Measurements from ENCODE around the gene FAM184B.

FAM184B gene

DNA sequence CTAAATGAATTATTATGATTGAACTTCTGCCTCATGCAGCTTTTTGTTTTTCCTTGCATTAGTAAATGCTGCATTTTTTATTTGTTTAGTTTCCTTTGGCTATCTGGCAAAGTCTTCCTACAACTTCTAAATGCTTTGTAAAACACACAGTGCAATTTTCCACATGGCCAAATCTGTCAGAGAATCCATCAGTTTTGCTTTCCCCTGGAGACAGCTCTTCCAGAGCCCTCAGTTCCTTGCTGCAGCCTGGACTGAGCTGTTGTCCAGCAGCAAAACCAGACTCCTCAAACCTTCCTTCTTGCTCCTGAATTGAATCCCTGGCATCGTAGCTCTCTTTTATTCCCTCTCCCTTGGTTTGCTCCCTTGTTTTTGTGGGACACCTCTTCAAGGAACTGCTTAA is 124.3 kb downstream of the FAM184B start:
- Histone ChIP-seq H3K27me3 (ENCODE audit: control insufficient read depth in 1 of 2, insufficient read depth in 1 of 2, low read length in 2 of 2) (peaks cover 11 to 17% of the 10 kb centered on the region in 2 experiments), H3K18ac (ENCODE audit: low read depth in 1 of 2, low read length in 2 of 2) (no peak overlapping the region), H2BK120ac (ENCODE audit: low read depth, low read length) (no peak overlapping the region), H3K9me3 (ENCODE audit: control insufficient read depth, low read length) (no peaks in the 10 kb centered on the region), H3K23ac (ENCODE audit: low read length in 2 of 2) (no peak overlapping the region), H3K4me1 (ENCODE audit: control insufficient read depth, insufficient read depth, low read depth, low read length) (no peaks in the 10 kb centered on the region), H3K4me3 (ENCODE audit: insufficient read depth in 1 of 2, low read depth in 1 of 2, low read length in 2 of 2) (no peak overlapping the region), H2BK12ac (ENCODE audit: low read length in 2 of 2) (no peak overlapping the region), H3K36me3 (ENCODE audit: control insufficient read depth in 1 of 2, insufficient read depth in 2 of 2, low read depth in 1 of 2, low read length in 2 of 2) (no peaks in the 10 kb centered on the region), H2BK15ac (ENCODE audit: low read depth, poor library complexity, severe bottlenecking) (no peak overlapping the region), H3K79me1 (replicated peaks; ENCODE audit: low read length, poor library complexity, severe bottlenecking) (no peaks in the 10 kb centered on the region), H4K8ac (ENCODE audit: low read length) (no peak overlapping the region), H3K9ac (ENCODE audit: low read length) (no peak overlapping the region), H2AFZ (ENCODE audit: low read depth, low read length) (no peak overlapping the region), H4K91ac (ENCODE audit: low read length) (no peak overlapping the region), H3K14ac (ENCODE audit: low read length in 2 of 2) (no peak overlapping the region), H3K4ac (ENCODE audit: low read depth in 1 of 2, low read length in 2 of 2) (no peak overlapping the region), H3K27ac (ENCODE audit: low read length, poor library complexity, severe bottlenecking) (no peak overlapping the region), H2AK5ac (ENCODE audit: low read length, severe bottlenecking) (no peak overlapping the region), H2BK5ac (ENCODE audit: low read depth, low read length, poor library complexity, severe bottlenecking) (no peak overlapping the region), H3K4me2 (ENCODE audit: low read length, poor library complexity, severe bottlenecking) (no peak overlapping the region)
- DNase-seq: no peak
- WGBS: 86% methylated on average over 1 of the region's 1 CpG

DNA sequence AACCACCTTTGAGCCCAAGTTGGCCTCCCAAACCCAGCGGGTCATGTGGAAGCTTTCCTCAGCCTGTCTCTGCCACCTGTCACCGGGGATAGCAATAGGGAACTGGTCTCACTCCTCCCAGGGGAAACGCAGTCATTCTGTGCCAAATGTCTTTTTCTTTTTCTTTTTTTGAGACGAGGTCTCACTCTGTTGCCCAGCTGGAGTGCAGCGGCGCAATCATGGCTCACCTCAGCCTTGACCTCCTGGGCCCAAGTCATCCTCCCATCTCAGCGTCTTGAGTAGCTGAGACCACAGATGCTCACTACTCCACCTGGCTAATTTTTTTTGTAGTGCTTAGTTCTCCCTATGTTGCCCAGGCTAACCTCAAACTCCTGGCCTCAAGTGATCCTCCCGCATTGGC is 126.7 kb downstream of the FAM184B start:
- H3K4me2 ChIP-seq (ENCODE audit: low read length, poor library complexity, severe bottlenecking): no peak overlapping the region
- no peak overlapping the region for H2AK5ac ChIP-seq (ENCODE audit: low read length, severe bottlenecking)
- no peak overlapping the region for H3K23ac ChIP-seq (ENCODE audit: low read length in 2 of 2)
- H3K79me1 ChIP-seq (replicated peaks; ENCODE audit: low read length, poor library complexity, severe bottlenecking): no peaks in the 10 kb centered on the region
- no peaks in the 10 kb centered on the region for H3K4me1 ChIP-seq (ENCODE audit: control insufficient read depth, insufficient read depth, low read depth, low read length)
- no peak overlapping the region for H3K9ac ChIP-seq (ENCODE audit: low read length)
- no peak overlapping the region for H2BK120ac ChIP-seq (ENCODE audit: low read depth, low read length)
- H4K8ac ChIP-seq (ENCODE audit: low read length): no peak overlapping the region
- H3K4me3 ChIP-seq (ENCODE audit: insufficient read depth in 1 of 2, low read depth in 1 of 2, low read length in 2 of 2): no peak overlapping the region
- H3K36me3 ChIP-seq (ENCODE audit: control insufficient read depth in 1 of 2, insufficient read depth in 2 of 2, low read depth in 1 of 2, low read length in 2 of 2): no peaks in the 10 kb centered on the region
- H2BK15ac ChIP-seq (ENCODE audit: low read depth, poor library complexity, severe bottlenecking): no peak overlapping the region
- H2AFZ ChIP-seq (ENCODE audit: low read depth, low read length): no peak overlapping the region
- no peak for DNase-seq
- H4K91ac ChIP-seq (ENCODE audit: low read length): no peak overlapping the region
- H3K4ac ChIP-seq (ENCODE audit: low read depth in 1 of 2, low read length in 2 of 2): no peak overlapping the region
- H3K27me3 ChIP-seq (ENCODE audit: control insufficient read depth in 1 of 2, insufficient read depth in 1 of 2, low read length in 2 of 2): peaks cover 11 to 17% of the 10 kb centered on the region in 2 experiments
- H3K18ac ChIP-seq (ENCODE audit: low read depth in 1 of 2, low read length in 2 of 2): no peak overlapping the region
- H2BK12ac ChIP-seq (ENCODE audit: low read length in 2 of 2): no peak overlapping the region
- H3K27ac ChIP-seq (ENCODE audit: low read length, poor library complexity, severe bottlenecking): no peak overlapping the region
- WGBS: 77% methylated on average over 8 of the region's 8 CpGs
- H2BK5ac ChIP-seq (ENCODE audit: low read depth, low read length, poor library complexity, severe bottlenecking): no peak overlapping the region
- no peak overlapping the region for H3K14ac ChIP-seq (ENCODE audit: low read length in 2 of 2)
- no peaks in the 10 kb centered on the region for H3K9me3 ChIP-seq (ENCODE audit: control insufficient read depth, low read length)

DNA sequence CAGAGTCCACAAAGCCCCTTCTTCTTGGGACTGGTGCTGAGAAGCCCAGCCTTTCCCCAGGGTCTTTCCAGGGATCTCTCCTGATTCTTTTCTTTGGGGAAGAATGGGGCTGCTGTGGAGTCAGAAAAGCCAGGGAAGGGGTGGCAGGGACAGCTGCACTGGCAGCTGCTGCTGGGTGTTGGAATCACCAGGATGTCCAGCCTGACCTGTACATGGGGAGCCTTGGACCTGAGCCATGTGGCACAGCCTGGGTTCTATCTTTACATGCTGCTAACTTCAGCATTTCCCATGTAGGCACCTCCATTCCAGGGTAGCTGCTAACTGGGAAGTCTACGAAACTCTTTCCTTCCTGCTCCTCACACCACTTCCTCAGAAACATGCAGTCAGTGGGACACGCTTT is 131.0 kb downstream of the FAM184B start:
- Histone ChIP-seq H3K18ac (ENCODE audit: low read depth in 1 of 2, low read length in 2 of 2) (no peak overlapping the region), H3K27me3 (ENCODE audit: control insufficient read depth in 1 of 2, insufficient read depth in 1 of 2, low read length in 2 of 2) (peaks cover 3 to 4% of the 10 kb centered on the region in 2 experiments), H3K36me3 (ENCODE audit: control insufficient read depth in 1 of 2, insufficient read depth in 2 of 2, low read depth in 1 of 2, low read length in 2 of 2) (no peaks in the 10 kb centered on the region), H3K79me1 (replicated peaks; ENCODE audit: low read length, poor library complexity, severe bottlenecking) (no peaks in the 10 kb centered on the region), H2AK5ac (ENCODE audit: low read length, severe bottlenecking) (no peak overlapping the region), H3K4me3 (ENCODE audit: insufficient read depth in 1 of 2, low read depth in 1 of 2, low read length in 2 of 2) (no peak overlapping the region), H3K23ac (ENCODE audit: low read length in 2 of 2) (no peak overlapping the region), H3K9ac (ENCODE audit: low read length) (no peak overlapping the region), H2BK15ac (ENCODE audit: low read depth, poor library complexity, severe bottlenecking) (no peak overlapping the region), H4K91ac (ENCODE audit: low read length) (no peak overlapping the region), H3K14ac (ENCODE audit: low read length in 2 of 2) (no peak overlapping the region), H2BK120ac (ENCODE audit: low read depth, low read length) (no peak overlapping the region), H2BK12ac (ENCODE audit: low read length in 2 of 2) (no peak overlapping the region), H3K9me3 (ENCODE audit: control insufficient read depth, low read length) (no peaks in the 10 kb centered on the region), H2AFZ (ENCODE audit: low read depth, low read length) (no peak overlapping the region), H2BK5ac (ENCODE audit: low read depth, low read length, poor library complexity, severe bottlenecking) (no peak overlapping the region), H3K27ac (ENCODE audit: low read length, poor library complexity, severe bottlenecking) (no peak overlapping the region), H4K8ac (ENCODE audit: low read length) (no peak overlapping the region), H3K4me2 (ENCODE audit: low read length, poor library complexity, severe bottlenecking) (no peak overlapping the region), H3K4me1 (ENCODE audit: control insufficient read depth, insufficient read depth, low read depth, low read length) (no peaks in the 10 kb centered on the region), H3K4ac (ENCODE audit: low read depth in 1 of 2, low read length in 2 of 2) (no peak overlapping the region)
- no peak for DNase-seq
- 75% methylated on average over 1 of the region's 2 CpGs for WGBS

DNA sequence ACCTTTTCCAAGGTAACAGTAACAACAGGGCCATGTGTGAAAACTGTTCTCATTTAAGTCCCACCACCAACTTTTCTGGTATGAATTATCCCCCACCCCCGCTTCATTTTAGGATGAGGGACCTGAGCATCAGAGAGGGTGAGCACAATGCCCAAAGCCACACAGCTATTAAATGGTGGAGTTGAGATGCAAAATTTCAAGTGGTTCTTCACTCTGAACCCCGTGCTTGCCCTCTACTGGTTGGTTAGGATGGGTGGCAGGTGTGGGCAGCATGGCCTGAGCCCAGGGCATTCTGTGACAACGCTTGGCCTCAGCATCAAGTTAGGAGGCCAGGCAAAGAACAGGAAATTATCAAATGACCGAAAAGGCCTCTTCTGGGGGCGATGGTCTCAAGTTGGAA is 133.5 kb downstream of the FAM184B start:
- Histone ChIP-seq H2BK12ac (ENCODE audit: low read length in 2 of 2) (no peak overlapping the region), H3K79me1 (replicated peaks; ENCODE audit: low read length, poor library complexity, severe bottlenecking) (no peaks in the 10 kb centered on the region), H3K18ac (ENCODE audit: low read depth in 1 of 2, low read length in 2 of 2) (no peak overlapping the region), H3K27me3 (ENCODE audit: control insufficient read depth in 1 of 2, insufficient read depth in 1 of 2, low read length in 2 of 2) (no peaks in the 10 kb centered on the region), H2AK5ac (ENCODE audit: low read length, severe bottlenecking) (no peak overlapping the region), H3K4me3 (ENCODE audit: insufficient read depth in 1 of 2, low read depth in 1 of 2, low read length in 2 of 2) (no peak overlapping the region), H2BK120ac (ENCODE audit: low read depth, low read length) (no peak overlapping the region), H2BK15ac (ENCODE audit: low read depth, poor library complexity, severe bottlenecking) (no peak overlapping the region), H3K9me3 (ENCODE audit: control insufficient read depth, low read length) (peaks cover 2% of the 10 kb centered on the region), H3K4me2 (ENCODE audit: low read length, poor library complexity, severe bottlenecking) (no peak overlapping the region), H3K14ac (ENCODE audit: low read length in 2 of 2) (no peak overlapping the region), H4K8ac (ENCODE audit: low read length) (no peak overlapping the region), H2AFZ (ENCODE audit: low read depth, low read length) (no peak overlapping the region), H3K9ac (ENCODE audit: low read length) (no peak overlapping the region), H3K36me3 (ENCODE audit: control insufficient read depth in 1 of 2, insufficient read depth in 2 of 2, low read depth in 1 of 2, low read length in 2 of 2) (no peaks in the 10 kb centered on the region), H4K91ac (ENCODE audit: low read length) (no peak overlapping the region), H3K27ac (ENCODE audit: low read length, poor library complexity, severe bottlenecking) (no peak overlapping the region), H3K4me1 (ENCODE audit: control insufficient read depth, insufficient read depth, low read depth, low read length) (no peaks in the 10 kb centered on the region), H3K4ac (ENCODE audit: low read depth in 1 of 2, low read length in 2 of 2) (no peak overlapping the region), H2BK5ac (ENCODE audit: low read depth, low read length, poor library complexity, severe bottlenecking) (no peak overlapping the region), H3K23ac (ENCODE audit: low read length in 2 of 2) (no peak overlapping the region)
- 74% methylated on average over 5 of the region's 5 CpGs for WGBS
- DNase-seq: no peak
